ENCODE results near the gene CDH2. TPM values are rescaled to one million over a fixed set of nuclear protein-coding genes. Genes with fewer than 3 reads are reported as not detected.

Gene CDH2
- total RNA-seq, 1 donor from 2014 or later: 363 TPM

- peaks cover 18% of the 10 kb centered on the region for H3K4me1 ChIP-seq (ENCODE audit: insufficient read depth, low read length)
- H3K4me2 ChIP-seq (ENCODE audit: low read length): peak overlapping the region; percentile 45
- TF ChIP-seq EZH2 (IDR thresholded peaks at IDR 0.05; ENCODE audit: insufficient read depth, low read length) (no peak), CTCF (IDR thresholded peaks at IDR 0.05; ENCODE audit: insufficient read depth, low read depth, low read length) (no peak)
- no peaks in the 10 kb centered on the region for H3K9me3 ChIP-seq (ENCODE audit: insufficient read depth, low read depth, low read length)
- H3K36me3 ChIP-seq (ENCODE audit: insufficient read depth, low read length): peaks cover 9% of the 10 kb centered on the region
- H3K9ac ChIP-seq (ENCODE audit: low read length): peak overlapping the region; percentile 17
- H3K27ac Mint-ChIP-seq (ENCODE audit: unreplicated experiment): no peak overlapping the region
- DNase-seq (ENCODE audit: low read depth) (no peak), FAIRE-seq (no peak)
- H3K9me3 Mint-ChIP-seq (ENCODE audit: unreplicated experiment): no peaks in the 10 kb centered on the region
- no peak overlapping the region for H3K4me3 Mint-ChIP-seq (ENCODE audit: unreplicated experiment)
- no peaks in the 10 kb centered on the region for H3K36me3 Mint-ChIP-seq (ENCODE audit: low read depth, unreplicated experiment)
- no peaks in the 10 kb centered on the region for H3K27me3 Mint-ChIP-seq (ENCODE audit: low read depth, unreplicated experiment)
- H3K4me3 ChIP-seq (ENCODE audit: insufficient read depth, low read depth, low read length): no peak overlapping the region
- peaks cover 100% of the 10 kb centered on the region for H3K79me2 ChIP-seq (ENCODE audit: insufficient read depth, low read length)
- peaks cover 55% of the 10 kb centered on the region for H3K4me1 Mint-ChIP-seq (ENCODE audit: low read depth, unreplicated experiment)
- H4K20me1 ChIP-seq (ENCODE audit: insufficient read depth, low read length): peaks cover 41% of the 10 kb centered on the region
- H3K27ac ChIP-seq (ENCODE audit: low read depth, low read length): no peak overlapping the region
- no peak overlapping the region for H2AFZ ChIP-seq (ENCODE audit: low read depth, low read length)
- no peaks in the 10 kb centered on the region for H3K27me3 ChIP-seq (ENCODE audit: insufficient read depth, low read length)
Observed at GRCh38 chr18:28123401-28124030, 53.4 kb downstream of the CDH2 start.

GRCh38 chr18:28120828-28121515 is 56.0 kb downstream of the CDH2 start:
- Histone ChIP-seq H3K4me3 (ENCODE audit: insufficient read depth, low read depth, low read length) (no peak overlapping the region), H3K27me3 (ENCODE audit: insufficient read depth, low read length) (no peaks in the 10 kb centered on the region), H4K20me1 (ENCODE audit: insufficient read depth, low read length) (peaks cover 30% of the 10 kb centered on the region), H3K27ac (ENCODE audit: low read depth, low read length) (no peak overlapping the region), H3K79me2 (ENCODE audit: insufficient read depth, low read length) (peaks cover 100% of the 10 kb centered on the region), H3K4me1 (ENCODE audit: insufficient read depth, low read length) (peaks cover 23% of the 10 kb centered on the region), H3K4me2 (ENCODE audit: low read length) (no peak overlapping the region), H3K9me3 (ENCODE audit: insufficient read depth, low read depth, low read length) (no peaks in the 10 kb centered on the region), H3K36me3 (ENCODE audit: insufficient read depth, low read length) (no peaks in the 10 kb centered on the region), H2AFZ (ENCODE audit: low read depth, low read length) (no peak overlapping the region), H3K9ac (ENCODE audit: low read length) (no peak overlapping the region)
- no peak overlapping the region for H3K4me3 Mint-ChIP-seq (ENCODE audit: unreplicated experiment)
- peak overlapping the region; percentile 0 for H3K27ac Mint-ChIP-seq (ENCODE audit: unreplicated experiment)
- H3K36me3 Mint-ChIP-seq (ENCODE audit: low read depth, unreplicated experiment): no peaks in the 10 kb centered on the region
- TF ChIP-seq EZH2 (IDR thresholded peaks at IDR 0.05; ENCODE audit: insufficient read depth, low read length): no peak
- TF ChIP-seq CTCF (IDR thresholded peaks at IDR 0.05; ENCODE audit: insufficient read depth, low read depth, low read length): no peak
- no peak for FAIRE-seq
- H3K4me1 Mint-ChIP-seq (ENCODE audit: low read depth, unreplicated experiment): peaks cover 64% of the 10 kb centered on the region
- no peaks in the 10 kb centered on the region for H3K27me3 Mint-ChIP-seq (ENCODE audit: low read depth, unreplicated experiment)
- no peak for DNase-seq (ENCODE audit: low read depth)
- no peaks in the 10 kb centered on the region for H3K9me3 Mint-ChIP-seq (ENCODE audit: unreplicated experiment)

GRCh38 chr18:28116461-28116860 is 60.5 kb downstream of the CDH2 start:
- no peak for FAIRE-seq
- H3K36me3 Mint-ChIP-seq (ENCODE audit: low read depth, unreplicated experiment): no peaks in the 10 kb centered on the region
- Histone ChIP-seq H3K9me3 (ENCODE audit: insufficient read depth, low read depth, low read length) (no peaks in the 10 kb centered on the region), H2AFZ (ENCODE audit: low read depth, low read length) (no peak overlapping the region), H3K4me1 (ENCODE audit: insufficient read depth, low read length) (peaks cover 54% of the 10 kb centered on the region), H3K79me2 (ENCODE audit: insufficient read depth, low read length) (peaks cover 82% of the 10 kb centered on the region), H3K36me3 (ENCODE audit: insufficient read depth, low read length) (no peaks in the 10 kb centered on the region), H4K20me1 (ENCODE audit: insufficient read depth, low read length) (peaks cover 16% of the 10 kb centered on the region), H3K9ac (ENCODE audit: low read length) (peak overlapping the region; percentile 89), H3K27ac (ENCODE audit: low read depth, low read length) (peak overlapping the region; percentile 100), H3K4me2 (ENCODE audit: low read length) (peak overlapping the region; percentile 83), H3K4me3 (ENCODE audit: insufficient read depth, low read depth, low read length) (no peak overlapping the region), H3K27me3 (ENCODE audit: insufficient read depth, low read length) (no peaks in the 10 kb centered on the region)
- peak overlapping the region; percentile 99 for H3K27ac Mint-ChIP-seq (ENCODE audit: unreplicated experiment)
- no peak overlapping the region for H3K4me3 Mint-ChIP-seq (ENCODE audit: unreplicated experiment)
- H3K9me3 Mint-ChIP-seq (ENCODE audit: unreplicated experiment): no peaks in the 10 kb centered on the region
- peaks cover 76% of the 10 kb centered on the region for H3K4me1 Mint-ChIP-seq (ENCODE audit: low read depth, unreplicated experiment)
- TF ChIP-seq EZH2 (IDR thresholded peaks at IDR 0.05; ENCODE audit: insufficient read depth, low read length) (no peak), CTCF (IDR thresholded peaks at IDR 0.05; ENCODE audit: insufficient read depth, low read depth, low read length) (no peak)
- DNase-seq (ENCODE audit: low read depth): no peak
- no peaks in the 10 kb centered on the region for H3K27me3 Mint-ChIP-seq (ENCODE audit: low read depth, unreplicated experiment)
